ENCODE measurements around the gene ABL2.
A peak's percentile ranks its signal among the peaks of the same experiment; 100 is the strongest.
"Not testable (repeated sequence)": the region's sequence is repeated elsewhere in the genome, so short reads cannot be mapped to it uniquely, and the experiment has no call there.

The ABL2 gene

GRCh38 chr1:179229214-179230140 lies at the start of gene ABL2:
Gene ABL2 (minus strand): TSS chr1:179229677. CDS start chr1:179229397, 280 bp downstream.
- DNase-seq (ENCODE audit: low read depth), result peak; percentile 35

- DNase-seq (ENCODE audit: low read depth), result no peak
These were observed 49.4 kb upstream of the ABL2 start for GRCh38 chr1:179278920-179279319.

- not testable (repeated sequence) for DNase-seq (ENCODE audit: low read depth)
These were observed 44.9 kb upstream of the ABL2 start for GRCh38 chr1:179274424-179274823.

GRCh38 chr1:179269071-179269470 lies 39.6 kb upstream of the ABL2 start:
- no peak for DNase-seq (ENCODE audit: low read depth)

- no peak for DNase-seq (ENCODE audit: low read depth)
These were observed 35.0 kb upstream of the ABL2 start for GRCh38 chr1:179264507-179264906.

GRCh38 chr1:179263121-179263520 lies 33.6 kb upstream of the ABL2 start:
- DNase-seq (ENCODE audit: low read depth), result no peak

- DNase-seq (ENCODE audit: low read depth), result no peak
These were observed 32.7 kb upstream of the ABL2 start for GRCh38 chr1:179262183-179262582.

- no peak for DNase-seq (ENCODE audit: low read depth)
These were observed 24.0 kb upstream of the ABL2 start for GRCh38 chr1:179253286-179253972.

- DNase-seq (ENCODE audit: low read depth), result no peak
These were observed 23.1 kb upstream of the ABL2 start for GRCh38 chr1:179252606-179253005.

GRCh38 chr1:179251675-179252074 lies 22.2 kb upstream of the ABL2 start:
- DNase-seq (ENCODE audit: low read depth), result no peak

- DNase-seq (ENCODE audit: low read depth), result no peak
These were observed 18.4 kb upstream of the ABL2 start for GRCh38 chr1:179247923-179248322.

GRCh38 chr1:179245426-179245825 lies 15.9 kb upstream of the ABL2 start:
- not testable (repeated sequence) for DNase-seq (ENCODE audit: low read depth)

GRCh38 chr1:179241530-179242097 lies 12.1 kb upstream of the ABL2 start:
- no peak for DNase-seq (ENCODE audit: low read depth)

- DNase-seq (ENCODE audit: low read depth), result no peak
These were observed 7.7 kb upstream of the ABL2 start for GRCh38 chr1:179237222-179237621.

GRCh38 chr1:179234863-179235262 lies 5.4 kb upstream of the ABL2 start:
- DNase-seq (ENCODE audit: low read depth), result no peak

GRCh38 chr1:179231923-179232322 lies 2.4 kb upstream of the ABL2 start:
- DNase-seq (ENCODE audit: low read depth), result no peak

- DNase-seq (ENCODE audit: low read depth), result no peak
These were observed 1.2 kb upstream of the ABL2 start for GRCh38 chr1:179230721-179231120.

- DNase-seq (ENCODE audit: low read depth), result no peak
These were observed 774 bp upstream of the ABL2 start for GRCh38 chr1:179230251-179230650.

- DNase-seq (ENCODE audit: low read depth), result no peak
These were observed 679 bp downstream of the ABL2 start for GRCh38 chr1:179228783-179229213.

GRCh38 chr1:179226738-179227137 lies 2.7 kb downstream of the ABL2 start:
- no peak for DNase-seq (ENCODE audit: low read depth)

- DNase-seq (ENCODE audit: low read depth), result not testable (repeated sequence)
These were observed 5.0 kb downstream of the ABL2 start for GRCh38 chr1:179224466-179224865.

GRCh38 chr1:179221121-179221520 lies 8.4 kb downstream of the ABL2 start:
- DNase-seq (ENCODE audit: low read depth), result not testable (repeated sequence)
